HL-60 (cell line): ENCODE results near the gene ATL2.

Source experiments
- CTCF ChIP-seq: IDR thresholded peaks from one replicate; pipeline ENCODE4 v1.5.1; 2011; ENCODE audit warnings: low read length, control low read depth, inconsistent platforms; ENCODE audit not compliant: insufficient read depth
- GABPA ChIP-seq: IDR thresholded peaks from 2 replicates; pipeline ENCODE4 v1.6.1; 2012; ENCODE audit warnings: low read depth
- POLR2AphosphoS5 ChIP-seq: IDR thresholded peaks from 2 replicates; pipeline ENCODE4 v1.6.1; 2012; ENCODE audit warnings: low read depth
- REST ChIP-seq: IDR thresholded peaks from 2 replicates; pipeline ENCODE4 v1.6.1; 2012; ENCODE audit warnings: low read depth; ENCODE audit not compliant: insufficient replicate concordance

- no peak for TF ChIP-seq CTCF
- no peak for TF ChIP-seq POLR2AphosphoS5
- no peak for TF ChIP-seq REST
- no peak for TF ChIP-seq GABPA
Measured at GRCh38 chr2:38384338-38384737, 7.3 kb upstream of the ATL2 start.
